Islet of Langerhans (tissue), 1 donor: ENCODE data around the gene RNF138.
"Not testable (repeated sequence)": the region's sequence is repeated elsewhere in the genome, so short reads cannot be mapped to it uniquely, and the experiment has no call there.

Experiments
- FAIRE-seq: peaks from one replicate; lab custom pipeline; 2011; peaks lifted over from hg19 to GRCh38; lab: Jason Lieb, UNC

Gene RNF138

GRCh38 chr18:32175265-32175664 lies 83.6 kb downstream of the RNF138 start:
- FAIRE-seq = peak; percentile 100

GRCh38 chr18:32176745-32177144 lies 85.1 kb downstream of the RNF138 start:
- FAIRE-seq = not testable (repeated sequence)

- peak; percentile 96 for FAIRE-seq
Observed at GRCh38 chr18:32177530-32177929, 85.9 kb downstream of the RNF138 start.
